ENCODE measurements around the gene MVB12A. TPM values are rescaled to one million over a fixed set of nuclear protein-coding genes. Genes with fewer than 3 reads are reported as not detected.

The MVB12A gene
- total RNA-seq, 1 experiment from 2014 or later = 155 TPM

- no peak for DNase-seq (ENCODE audit: low spot score)
Observed at GRCh38 chr19:17404621-17405249, 15.1 kb upstream of the MVB12A start.

- peak; percentile 99 for DNase-seq (ENCODE audit: low spot score)
Observed at GRCh38 chr19:17405250-17406045, 14.4 kb upstream of the MVB12A start, which contains the start of gene BST2. Gene BST2 (minus strand): TSS chr19:17405630. CDS start chr19:17405575, 55 bp downstream.

GRCh38 chr19:17406046-17406886 lies 13.6 kb upstream of the MVB12A start:
- DNase-seq (ENCODE audit: low spot score) = peak; percentile 97

- no peak for DNase-seq (ENCODE audit: low spot score)
Observed at GRCh38 chr19:17406887-17407196, 13.0 kb upstream of the MVB12A start.

- DNase-seq (ENCODE audit: low spot score) = no peak
Observed at GRCh38 chr19:17409990-17410389, 9.9 kb upstream of the MVB12A start.

GRCh38 chr19:17411801-17412200 lies 8.0 kb upstream of the MVB12A start:
- no peak for DNase-seq (ENCODE audit: low spot score)

- no peak for DNase-seq (ENCODE audit: low spot score)
Observed at GRCh38 chr19:17414097-17414496, 5.8 kb upstream of the MVB12A start.

GRCh38 chr19:17415121-17415520 lies 4.7 kb upstream of the MVB12A start:
- DNase-seq (ENCODE audit: low spot score) = no peak

GRCh38 chr19:17418710-17419109 lies 1.1 kb upstream of the MVB12A start:
- no peak for DNase-seq (ENCODE audit: low spot score)

GRCh38 chr19:17419154-17419620 lies 660 bp upstream of the MVB12A start:
- DNase-seq (ENCODE audit: low spot score) = no peak

- DNase-seq (ENCODE audit: low spot score) = no peak
Observed at GRCh38 chr19:17420475-17420924, 653 bp downstream of the MVB12A start.

GRCh38 chr19:17421942-17422341 lies 2.1 kb downstream of the MVB12A start:
- no peak for DNase-seq (ENCODE audit: low spot score)

GRCh38 chr19:17423429-17424208 lies 3.8 kb downstream of the MVB12A start:
- DNase-seq (ENCODE audit: low spot score) = no peak

GRCh38 chr19:17424743-17425365 lies 5.0 kb downstream of the MVB12A start:
- DNase-seq (ENCODE audit: low spot score) = no peak

GRCh38 chr19:17429641-17430113 lies 9.8 kb downstream of the MVB12A start:
- no peak for DNase-seq (ENCODE audit: low spot score)

GRCh38 chr19:17431417-17431816 lies 11.6 kb downstream of the MVB12A start:
- no peak for DNase-seq (ENCODE audit: low spot score)

- DNase-seq (ENCODE audit: low spot score) = no peak
Observed at GRCh38 chr19:17435218-17435617, 15.4 kb downstream of the MVB12A start.

GRCh38 chr19:17436094-17436873 lies 16.4 kb downstream of the MVB12A start:
- no peak for DNase-seq (ENCODE audit: low spot score)

- no peak for DNase-seq (ENCODE audit: low spot score)
Observed at GRCh38 chr19:17436874-17437267, 17.0 kb downstream of the MVB12A start.

All from H4 (cell line).